ENCODE results near the gene KCND3.

KCND3 gene

DNA sequence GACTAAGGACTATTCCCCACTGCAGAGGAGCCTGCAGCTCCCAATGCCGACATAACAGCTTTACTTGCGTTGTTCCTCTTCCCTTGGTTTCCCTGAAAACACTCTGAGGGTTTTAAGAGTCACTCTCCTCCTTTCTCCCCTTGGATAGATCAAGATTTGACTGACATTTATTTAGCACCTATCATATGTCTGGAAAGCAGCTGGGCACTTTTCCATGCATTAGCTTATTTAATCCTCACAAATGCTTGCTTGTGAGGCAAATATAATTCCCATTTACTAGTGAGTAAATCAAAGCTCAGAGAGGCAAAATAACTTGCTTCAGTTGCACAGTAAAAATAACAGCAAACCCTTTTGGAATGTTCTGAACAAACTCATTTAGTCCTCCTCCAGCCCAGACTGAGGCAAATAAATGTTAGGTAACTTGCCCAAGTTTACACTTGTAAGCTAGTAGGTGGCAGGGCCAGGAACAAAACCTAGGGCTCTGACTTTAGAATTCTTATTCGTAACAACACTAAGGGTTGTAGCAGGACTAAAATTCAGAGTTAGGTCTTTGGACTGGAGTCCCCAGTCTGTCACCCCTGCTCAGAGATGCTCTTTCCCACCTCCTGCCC, 81.4 kb downstream of the KCND3 start:
- TF ChIP-seq GLIS3 (CRISPR knock-in tag; IDR thresholded peaks at IDR 0.05), result no peak
- no peak for TF ChIP-seq PPARA (CRISPR knock-in tag; IDR thresholded peaks at IDR 0.05; ENCODE audit: borderline replicate concordance)
- TF ChIP-seq ZNF70 (CRISPR knock-in tag; IDR thresholded peaks at IDR 0.05), result no peak
- TF ChIP-seq OSR1 (CRISPR knock-in tag; IDR thresholded peaks at IDR 0.05), result no peak
- no peak for TF ChIP-seq ARNTL (CRISPR knock-in tag; IDR thresholded peaks at IDR 0.05; ENCODE audit: borderline replicate concordance, low read depth)
- TF ChIP-seq ZFP3 (CRISPR knock-in tag; IDR thresholded peaks at IDR 0.05), result no peak
- no peak for TF ChIP-seq ZC3H10 (CRISPR knock-in tag; IDR thresholded peaks at IDR 0.05)
- TF ChIP-seq, protein P1, sequence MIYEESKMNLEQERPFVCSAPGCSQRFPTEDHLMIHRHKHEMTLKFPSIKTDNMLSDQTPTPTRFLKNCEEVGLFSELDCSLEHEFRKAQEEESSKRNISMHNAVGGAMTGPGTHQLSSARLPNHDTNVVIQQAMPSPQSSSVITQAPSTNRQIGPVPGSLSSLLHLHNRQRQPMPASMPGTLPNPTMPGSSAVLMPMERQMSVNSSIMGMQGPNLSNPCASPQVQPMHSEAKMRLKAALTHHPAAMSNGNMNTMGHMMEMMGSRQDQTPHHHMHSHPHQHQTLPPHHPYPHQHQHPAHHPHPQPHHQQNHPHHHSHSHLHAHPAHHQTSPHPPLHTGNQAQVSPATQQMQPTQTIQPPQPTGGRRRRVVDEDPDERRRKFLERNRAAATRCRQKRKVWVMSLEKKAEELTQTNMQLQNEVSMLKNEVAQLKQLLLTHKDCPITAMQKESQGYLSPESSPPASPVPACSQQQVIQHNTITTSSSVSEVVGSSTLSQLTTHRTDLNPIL (CRISPR knock-in tag; IDR thresholded peaks at IDR 0.05; ENCODE audit: low read depth), result no peak
- no peak for TF ChIP-seq ZFP30 (CRISPR knock-in tag; IDR thresholded peaks at IDR 0.05)
- TF ChIP-seq ISL1 (CRISPR knock-in tag; IDR thresholded peaks at IDR 0.05), result no peak
- ATAC-seq, result no peak

DNA sequence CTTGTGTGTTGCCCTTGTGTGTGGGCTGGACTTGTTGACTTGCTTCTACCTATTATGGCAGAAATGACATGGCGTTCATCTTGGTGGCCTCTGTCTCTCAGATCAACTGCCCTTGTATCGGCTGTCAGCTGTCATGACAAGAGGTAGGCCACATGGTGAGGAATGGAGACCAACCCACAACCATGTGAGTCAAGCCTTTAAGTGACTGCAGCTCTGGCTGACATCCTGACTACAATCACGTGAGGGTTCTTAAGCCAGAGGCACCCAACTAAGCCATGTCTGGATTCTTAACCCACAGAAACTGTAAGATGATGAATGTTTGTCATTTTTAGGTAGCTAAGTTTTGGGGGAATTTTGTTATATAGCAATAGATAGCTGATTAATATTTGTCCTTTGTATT, 82.1 kb downstream of the KCND3 start:
- TF ChIP-seq CSDC2 (CRISPR knock-in tag; IDR thresholded peaks at IDR 0.05) (no peak), RARB (CRISPR knock-in tag; IDR thresholded peaks at IDR 0.05) (no peak), ZFP30 (CRISPR knock-in tag; IDR thresholded peaks at IDR 0.05) (no peak), TOX (CRISPR knock-in tag; IDR thresholded peaks at IDR 0.05; ENCODE audit: borderline replicate concordance) (no peak), SNAI2 (CRISPR knock-in tag; IDR thresholded peaks at IDR 0.05) (no peak), ARNTL (CRISPR knock-in tag; IDR thresholded peaks at IDR 0.05; ENCODE audit: borderline replicate concordance, low read depth) (no peak), ISL1 (CRISPR knock-in tag; IDR thresholded peaks at IDR 0.05) (no peak), PPARA (CRISPR knock-in tag; IDR thresholded peaks at IDR 0.05; ENCODE audit: borderline replicate concordance) (no peak), ESRRG (CRISPR knock-in tag; IDR thresholded peaks at IDR 0.05) (no peak), ZFP3 (CRISPR knock-in tag; IDR thresholded peaks at IDR 0.05) (no peak), OSR1 (CRISPR knock-in tag; IDR thresholded peaks at IDR 0.05) (no peak), ZC3H10 (CRISPR knock-in tag; IDR thresholded peaks at IDR 0.05) (no peak)
- TF ChIP-seq, protein P1 (CRISPR knock-in tag; IDR thresholded peaks at IDR 0.05; ENCODE audit: low read depth), result no peak
- TF ChIP-seq, protein P2, sequence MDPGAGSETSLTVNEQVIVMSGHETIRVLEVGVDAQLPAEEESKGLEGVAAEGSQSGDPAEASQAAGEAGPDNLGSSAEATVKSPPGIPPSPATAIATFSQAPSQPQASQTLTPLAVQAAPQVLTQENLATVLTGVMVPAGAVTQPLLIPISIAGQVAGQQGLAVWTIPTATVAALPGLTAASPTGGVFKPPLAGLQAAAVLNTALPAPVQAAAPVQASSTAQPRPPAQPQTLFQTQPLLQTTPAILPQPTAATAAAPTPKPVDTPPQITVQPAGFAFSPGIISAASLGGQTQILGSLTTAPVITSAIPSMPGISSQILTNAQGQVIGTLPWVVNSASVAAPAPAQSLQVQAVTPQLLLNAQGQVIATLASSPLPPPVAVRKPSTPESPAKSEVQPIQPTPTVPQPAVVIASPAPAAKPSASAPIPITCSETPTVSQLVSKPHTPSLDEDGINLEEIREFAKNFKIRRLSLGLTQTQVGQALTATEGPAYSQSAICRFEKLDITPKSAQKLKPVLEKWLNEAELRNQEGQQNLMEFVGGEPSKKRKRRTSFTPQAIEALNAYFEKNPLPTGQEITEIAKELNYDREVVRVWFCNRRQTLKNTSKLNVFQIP (CRISPR knock-in tag; IDR thresholded peaks at IDR 0.05; ENCODE audit: borderline replicate concordance, low read depth), result no peak
- TF ChIP-seq, protein P3, sequence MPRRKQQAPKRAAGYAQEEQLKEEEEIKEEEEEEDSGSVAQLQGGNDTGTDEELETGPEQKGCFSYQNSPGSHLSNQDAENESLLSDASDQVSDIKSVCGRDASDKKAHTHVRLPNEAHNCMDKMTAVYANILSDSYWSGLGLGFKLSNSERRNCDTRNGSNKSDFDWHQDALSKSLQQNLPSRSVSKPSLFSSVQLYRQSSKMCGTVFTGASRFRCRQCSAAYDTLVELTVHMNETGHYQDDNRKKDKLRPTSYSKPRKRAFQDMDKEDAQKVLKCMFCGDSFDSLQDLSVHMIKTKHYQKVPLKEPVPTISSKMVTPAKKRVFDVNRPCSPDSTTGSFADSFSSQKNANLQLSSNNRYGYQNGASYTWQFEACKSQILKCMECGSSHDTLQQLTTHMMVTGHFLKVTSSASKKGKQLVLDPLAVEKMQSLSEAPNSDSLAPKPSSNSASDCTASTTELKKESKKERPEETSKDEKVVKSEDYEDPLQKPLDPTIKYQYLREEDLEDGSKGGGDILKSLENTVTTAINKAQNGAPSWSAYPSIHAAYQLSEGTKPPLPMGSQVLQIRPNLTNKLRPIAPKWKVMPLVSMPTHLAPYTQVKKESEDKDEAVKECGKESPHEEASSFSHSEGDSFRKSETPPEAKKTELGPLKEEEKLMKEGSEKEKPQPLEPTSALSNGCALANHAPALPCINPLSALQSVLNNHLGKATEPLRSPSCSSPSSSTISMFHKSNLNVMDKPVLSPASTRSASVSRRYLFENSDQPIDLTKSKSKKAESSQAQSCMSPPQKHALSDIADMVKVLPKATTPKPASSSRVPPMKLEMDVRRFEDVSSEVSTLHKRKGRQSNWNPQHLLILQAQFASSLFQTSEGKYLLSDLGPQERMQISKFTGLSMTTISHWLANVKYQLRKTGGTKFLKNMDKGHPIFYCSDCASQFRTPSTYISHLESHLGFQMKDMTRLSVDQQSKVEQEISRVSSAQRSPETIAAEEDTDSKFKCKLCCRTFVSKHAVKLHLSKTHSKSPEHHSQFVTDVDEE (CRISPR knock-in tag; IDR thresholded peaks at IDR 0.05), result no peak
- TF ChIP-seq, protein P4, sequence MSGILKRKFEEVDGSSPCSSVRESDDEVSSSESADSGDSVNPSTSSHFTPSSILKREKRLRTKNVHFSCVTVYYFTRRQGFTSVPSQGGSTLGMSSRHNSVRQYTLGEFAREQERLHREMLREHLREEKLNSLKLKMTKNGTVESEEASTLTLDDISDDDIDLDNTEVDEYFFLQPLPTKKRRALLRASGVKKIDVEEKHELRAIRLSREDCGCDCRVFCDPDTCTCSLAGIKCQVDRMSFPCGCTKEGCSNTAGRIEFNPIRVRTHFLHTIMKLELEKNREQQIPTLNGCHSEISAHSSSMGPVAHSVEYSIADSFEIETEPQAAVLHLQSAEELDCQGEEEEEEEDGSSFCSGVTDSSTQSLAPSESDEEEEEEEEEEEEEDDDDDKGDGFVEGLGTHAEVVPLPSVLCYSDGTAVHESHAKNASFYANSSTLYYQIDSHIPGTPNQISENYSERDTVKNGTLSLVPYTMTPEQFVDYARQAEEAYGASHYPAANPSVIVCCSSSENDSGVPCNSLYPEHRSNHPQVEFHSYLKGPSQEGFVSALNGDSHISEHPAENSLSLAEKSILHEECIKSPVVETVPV (CRISPR knock-in tag; IDR thresholded peaks at IDR 0.05), result no peak
- no peak for ATAC-seq

DNA sequence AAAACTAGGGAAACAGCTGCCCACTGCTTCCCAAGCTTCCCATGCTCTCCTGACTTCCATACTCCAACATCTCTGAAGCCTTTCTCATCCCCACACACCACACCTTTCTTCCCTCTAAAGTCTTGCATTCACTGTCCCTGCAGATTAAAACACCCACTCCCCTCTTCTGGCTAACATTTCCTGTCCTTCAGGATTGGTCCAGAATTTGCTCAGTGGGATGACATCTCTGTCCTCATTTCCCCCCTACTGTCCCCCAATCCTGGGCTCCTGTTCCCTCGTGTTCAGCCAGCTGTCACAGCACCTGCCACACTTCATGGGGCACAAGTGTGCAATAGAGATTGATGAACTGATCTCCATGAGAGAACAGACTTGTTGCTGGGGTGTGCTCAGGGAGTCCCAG, 82.7 kb downstream of the KCND3 start:
- ATAC-seq, result no peak
- TF ChIP-seq GLIS3 (CRISPR knock-in tag; IDR thresholded peaks at IDR 0.05) (no peak), ESRRG (CRISPR knock-in tag; IDR thresholded peaks at IDR 0.05) (no peak), BACH2 (CRISPR knock-in tag; IDR thresholded peaks at IDR 0.05; ENCODE audit: borderline replicate concordance) (no peak), PPARA (CRISPR knock-in tag; IDR thresholded peaks at IDR 0.05; ENCODE audit: borderline replicate concordance) (no peak), OSR1 (CRISPR knock-in tag; IDR thresholded peaks at IDR 0.05) (no peak)
- TF ChIP-seq, protein P3 (CRISPR knock-in tag; IDR thresholded peaks at IDR 0.05), result no peak
- TF ChIP-seq, protein P1 (CRISPR knock-in tag; IDR thresholded peaks at IDR 0.05; ENCODE audit: low read depth), result no peak
- TF ChIP-seq, protein P4 (CRISPR knock-in tag; IDR thresholded peaks at IDR 0.05), result no peak

All from SK-N-SH treated with all-trans-retinoic acid at 6 μM for 48 hours (cell line).